Measurements from ENCODE around the gene CAPZA2.

Gene CAPZA2

GRCh38 chr7:116861717-116862116 lies 670 bp upstream of the CAPZA2 start:
- ATAC-seq: no peak
- TF ChIP-seq RARB (CRISPR knock-in tag; IDR thresholded peaks at IDR 0.05) (no peak), SNAI2 (CRISPR knock-in tag; IDR thresholded peaks at IDR 0.05) (no peak), TOX (CRISPR knock-in tag; IDR thresholded peaks at IDR 0.05; ENCODE audit: borderline replicate concordance) (no peak), PPARA (CRISPR knock-in tag; IDR thresholded peaks at IDR 0.05; ENCODE audit: borderline replicate concordance) (no peak), ZNF8 (CRISPR knock-in tag; IDR thresholded peaks at IDR 0.05) (no peak), ZFP30 (CRISPR knock-in tag; IDR thresholded peaks at IDR 0.05) (no peak), ZNF565 (CRISPR knock-in tag; conservative IDR thresholded peaks at IDR 0.05; ENCODE audit: low read depth) (no peak), ISL1 (CRISPR knock-in tag; IDR thresholded peaks at IDR 0.05) (no peak), TCF4 (CRISPR knock-in tag; IDR thresholded peaks at IDR 0.05; ENCODE audit: borderline replicate concordance) (no peak), ARNTL (CRISPR knock-in tag; IDR thresholded peaks at IDR 0.05; ENCODE audit: borderline replicate concordance, low read depth) (no peak), ESRRG (CRISPR knock-in tag; IDR thresholded peaks at IDR 0.05) (no peak), ZC3H10 (CRISPR knock-in tag; IDR thresholded peaks at IDR 0.05) (no peak), ZFP3 (CRISPR knock-in tag; IDR thresholded peaks at IDR 0.05) (no peak), BACH2 (CRISPR knock-in tag; IDR thresholded peaks at IDR 0.05; ENCODE audit: borderline replicate concordance) (no peak)
- TF ChIP-seq, protein P1, sequence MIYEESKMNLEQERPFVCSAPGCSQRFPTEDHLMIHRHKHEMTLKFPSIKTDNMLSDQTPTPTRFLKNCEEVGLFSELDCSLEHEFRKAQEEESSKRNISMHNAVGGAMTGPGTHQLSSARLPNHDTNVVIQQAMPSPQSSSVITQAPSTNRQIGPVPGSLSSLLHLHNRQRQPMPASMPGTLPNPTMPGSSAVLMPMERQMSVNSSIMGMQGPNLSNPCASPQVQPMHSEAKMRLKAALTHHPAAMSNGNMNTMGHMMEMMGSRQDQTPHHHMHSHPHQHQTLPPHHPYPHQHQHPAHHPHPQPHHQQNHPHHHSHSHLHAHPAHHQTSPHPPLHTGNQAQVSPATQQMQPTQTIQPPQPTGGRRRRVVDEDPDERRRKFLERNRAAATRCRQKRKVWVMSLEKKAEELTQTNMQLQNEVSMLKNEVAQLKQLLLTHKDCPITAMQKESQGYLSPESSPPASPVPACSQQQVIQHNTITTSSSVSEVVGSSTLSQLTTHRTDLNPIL (CRISPR knock-in tag; IDR thresholded peaks at IDR 0.05; ENCODE audit: low read depth): no peak
- TF ChIP-seq, protein P2, sequence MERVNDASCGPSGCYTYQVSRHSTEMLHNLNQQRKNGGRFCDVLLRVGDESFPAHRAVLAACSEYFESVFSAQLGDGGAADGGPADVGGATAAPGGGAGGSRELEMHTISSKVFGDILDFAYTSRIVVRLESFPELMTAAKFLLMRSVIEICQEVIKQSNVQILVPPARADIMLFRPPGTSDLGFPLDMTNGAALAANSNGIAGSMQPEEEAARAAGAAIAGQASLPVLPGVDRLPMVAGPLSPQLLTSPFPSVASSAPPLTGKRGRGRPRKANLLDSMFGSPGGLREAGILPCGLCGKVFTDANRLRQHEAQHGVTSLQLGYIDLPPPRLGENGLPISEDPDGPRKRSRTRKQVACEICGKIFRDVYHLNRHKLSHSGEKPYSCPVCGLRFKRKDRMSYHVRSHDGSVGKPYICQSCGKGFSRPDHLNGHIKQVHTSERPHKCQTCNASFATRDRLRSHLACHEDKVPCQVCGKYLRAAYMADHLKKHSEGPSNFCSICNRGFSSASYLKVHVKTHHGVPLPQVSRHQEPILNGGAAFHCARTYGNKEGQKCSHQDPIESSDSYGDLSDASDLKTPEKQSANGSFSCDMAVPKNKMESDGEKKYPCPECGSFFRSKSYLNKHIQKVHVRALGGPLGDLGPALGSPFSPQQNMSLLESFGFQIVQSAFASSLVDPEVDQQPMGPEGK (CRISPR knock-in tag; IDR thresholded peaks at IDR 0.05; ENCODE audit: borderline replicate concordance): no peak
- TF ChIP-seq, protein P3, sequence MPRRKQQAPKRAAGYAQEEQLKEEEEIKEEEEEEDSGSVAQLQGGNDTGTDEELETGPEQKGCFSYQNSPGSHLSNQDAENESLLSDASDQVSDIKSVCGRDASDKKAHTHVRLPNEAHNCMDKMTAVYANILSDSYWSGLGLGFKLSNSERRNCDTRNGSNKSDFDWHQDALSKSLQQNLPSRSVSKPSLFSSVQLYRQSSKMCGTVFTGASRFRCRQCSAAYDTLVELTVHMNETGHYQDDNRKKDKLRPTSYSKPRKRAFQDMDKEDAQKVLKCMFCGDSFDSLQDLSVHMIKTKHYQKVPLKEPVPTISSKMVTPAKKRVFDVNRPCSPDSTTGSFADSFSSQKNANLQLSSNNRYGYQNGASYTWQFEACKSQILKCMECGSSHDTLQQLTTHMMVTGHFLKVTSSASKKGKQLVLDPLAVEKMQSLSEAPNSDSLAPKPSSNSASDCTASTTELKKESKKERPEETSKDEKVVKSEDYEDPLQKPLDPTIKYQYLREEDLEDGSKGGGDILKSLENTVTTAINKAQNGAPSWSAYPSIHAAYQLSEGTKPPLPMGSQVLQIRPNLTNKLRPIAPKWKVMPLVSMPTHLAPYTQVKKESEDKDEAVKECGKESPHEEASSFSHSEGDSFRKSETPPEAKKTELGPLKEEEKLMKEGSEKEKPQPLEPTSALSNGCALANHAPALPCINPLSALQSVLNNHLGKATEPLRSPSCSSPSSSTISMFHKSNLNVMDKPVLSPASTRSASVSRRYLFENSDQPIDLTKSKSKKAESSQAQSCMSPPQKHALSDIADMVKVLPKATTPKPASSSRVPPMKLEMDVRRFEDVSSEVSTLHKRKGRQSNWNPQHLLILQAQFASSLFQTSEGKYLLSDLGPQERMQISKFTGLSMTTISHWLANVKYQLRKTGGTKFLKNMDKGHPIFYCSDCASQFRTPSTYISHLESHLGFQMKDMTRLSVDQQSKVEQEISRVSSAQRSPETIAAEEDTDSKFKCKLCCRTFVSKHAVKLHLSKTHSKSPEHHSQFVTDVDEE (CRISPR knock-in tag; IDR thresholded peaks at IDR 0.05): no peak

GRCh38 chr7:116862951-116863670 lies 724 bp downstream of the CAPZA2 start:
- peak; percentile 70 for TF ChIP-seq ZNF70 (CRISPR knock-in tag; IDR thresholded peaks at IDR 0.05)
- TF ChIP-seq BACH2 (CRISPR knock-in tag; IDR thresholded peaks at IDR 0.05; ENCODE audit: borderline replicate concordance): no peak
- TF ChIP-seq, protein P2 (CRISPR knock-in tag; IDR thresholded peaks at IDR 0.05; ENCODE audit: borderline replicate concordance): peak; percentile 63; the same call in 1 of the 2 replicates

GRCh38 chr7:116863936-116864500 lies 1.6 kb downstream of the CAPZA2 start:
- no peak for ATAC-seq
- TF ChIP-seq GLIS3 (CRISPR knock-in tag; IDR thresholded peaks at IDR 0.05) (no peak), ZFP3 (CRISPR knock-in tag; IDR thresholded peaks at IDR 0.05) (no peak)

More at GRCh38 chr7:116862951-116863670, 724 bp downstream of the CAPZA2 start:
- ATAC-seq: peak; percentile 66

- no peak; the same call in 2 of the 3 replicates for ATAC-seq
- TF ChIP-seq, protein P4, sequence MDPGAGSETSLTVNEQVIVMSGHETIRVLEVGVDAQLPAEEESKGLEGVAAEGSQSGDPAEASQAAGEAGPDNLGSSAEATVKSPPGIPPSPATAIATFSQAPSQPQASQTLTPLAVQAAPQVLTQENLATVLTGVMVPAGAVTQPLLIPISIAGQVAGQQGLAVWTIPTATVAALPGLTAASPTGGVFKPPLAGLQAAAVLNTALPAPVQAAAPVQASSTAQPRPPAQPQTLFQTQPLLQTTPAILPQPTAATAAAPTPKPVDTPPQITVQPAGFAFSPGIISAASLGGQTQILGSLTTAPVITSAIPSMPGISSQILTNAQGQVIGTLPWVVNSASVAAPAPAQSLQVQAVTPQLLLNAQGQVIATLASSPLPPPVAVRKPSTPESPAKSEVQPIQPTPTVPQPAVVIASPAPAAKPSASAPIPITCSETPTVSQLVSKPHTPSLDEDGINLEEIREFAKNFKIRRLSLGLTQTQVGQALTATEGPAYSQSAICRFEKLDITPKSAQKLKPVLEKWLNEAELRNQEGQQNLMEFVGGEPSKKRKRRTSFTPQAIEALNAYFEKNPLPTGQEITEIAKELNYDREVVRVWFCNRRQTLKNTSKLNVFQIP (CRISPR knock-in tag; IDR thresholded peaks at IDR 0.05; ENCODE audit: borderline replicate concordance, low read depth): no peak
- no peak for TF ChIP-seq ZFP3 (CRISPR knock-in tag; IDR thresholded peaks at IDR 0.05)
- no peak for TF ChIP-seq CSRNP3 (CRISPR knock-in tag; IDR thresholded peaks at IDR 0.05)
- no peak for TF ChIP-seq ARNTL (CRISPR knock-in tag; IDR thresholded peaks at IDR 0.05; ENCODE audit: borderline replicate concordance, low read depth)
- TF ChIP-seq ZNF70 (CRISPR knock-in tag; IDR thresholded peaks at IDR 0.05): no peak
- TF ChIP-seq ESRRG (CRISPR knock-in tag; IDR thresholded peaks at IDR 0.05): no peak
Observed at GRCh38 chr7:116871061-116871700, 8.8 kb downstream of the CAPZA2 start.

Measured in SK-N-SH treated with all-trans-retinoic acid at 6 μM for 48 hours (cell line).